Measurements from ENCODE around the gene SLC32A1. TPM values are rescaled to one million over a fixed set of nuclear protein-coding genes. Genes with fewer than 3 reads are reported as not detected.

Gene SLC32A1
- total and polyA plus RNA-seq, 2 of the 13 experiments (the other 11 are each of a cell fraction or from before 2014, with no cell fraction given) = not detected

DNA sequence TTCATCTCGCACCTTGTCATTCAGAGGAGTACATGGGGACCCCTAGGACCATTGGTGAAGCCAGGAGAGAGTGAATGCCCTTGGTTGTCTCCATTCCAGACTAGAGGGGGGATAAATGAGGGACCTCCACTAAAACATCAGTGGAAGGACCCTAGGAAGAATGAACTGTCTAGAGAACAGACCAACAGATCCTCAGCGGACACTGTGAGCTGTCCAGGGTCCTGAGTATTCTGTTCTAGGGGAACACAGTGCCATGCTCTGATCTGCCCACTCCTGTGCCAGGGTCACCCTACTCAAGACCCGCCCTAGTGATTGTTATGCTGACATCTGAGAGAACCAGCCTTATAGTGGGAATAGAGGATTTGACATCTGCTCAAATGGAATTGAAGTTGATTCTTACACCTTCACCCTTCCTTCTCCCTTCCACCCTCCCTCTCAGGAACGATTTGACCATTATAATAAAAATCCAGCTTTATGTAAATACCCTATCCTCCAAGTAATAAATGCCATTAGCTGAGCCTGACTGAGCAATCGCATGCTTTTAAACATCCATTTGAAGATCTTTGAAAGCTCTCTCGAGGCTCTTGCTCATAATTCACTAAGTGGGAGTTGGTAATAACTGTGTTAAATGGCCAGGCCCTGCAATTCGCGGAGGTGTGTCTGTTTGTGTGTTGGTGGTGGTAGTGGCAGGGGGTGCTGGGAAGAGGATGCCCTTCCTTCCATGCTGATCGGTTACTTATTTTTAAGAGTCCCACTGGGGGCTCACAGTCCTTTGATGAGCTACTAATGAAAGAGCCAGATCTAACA, 43.6 kb upstream of the SLC32A1 start (continued):
- TF ChIP-seq, protein P1, sequence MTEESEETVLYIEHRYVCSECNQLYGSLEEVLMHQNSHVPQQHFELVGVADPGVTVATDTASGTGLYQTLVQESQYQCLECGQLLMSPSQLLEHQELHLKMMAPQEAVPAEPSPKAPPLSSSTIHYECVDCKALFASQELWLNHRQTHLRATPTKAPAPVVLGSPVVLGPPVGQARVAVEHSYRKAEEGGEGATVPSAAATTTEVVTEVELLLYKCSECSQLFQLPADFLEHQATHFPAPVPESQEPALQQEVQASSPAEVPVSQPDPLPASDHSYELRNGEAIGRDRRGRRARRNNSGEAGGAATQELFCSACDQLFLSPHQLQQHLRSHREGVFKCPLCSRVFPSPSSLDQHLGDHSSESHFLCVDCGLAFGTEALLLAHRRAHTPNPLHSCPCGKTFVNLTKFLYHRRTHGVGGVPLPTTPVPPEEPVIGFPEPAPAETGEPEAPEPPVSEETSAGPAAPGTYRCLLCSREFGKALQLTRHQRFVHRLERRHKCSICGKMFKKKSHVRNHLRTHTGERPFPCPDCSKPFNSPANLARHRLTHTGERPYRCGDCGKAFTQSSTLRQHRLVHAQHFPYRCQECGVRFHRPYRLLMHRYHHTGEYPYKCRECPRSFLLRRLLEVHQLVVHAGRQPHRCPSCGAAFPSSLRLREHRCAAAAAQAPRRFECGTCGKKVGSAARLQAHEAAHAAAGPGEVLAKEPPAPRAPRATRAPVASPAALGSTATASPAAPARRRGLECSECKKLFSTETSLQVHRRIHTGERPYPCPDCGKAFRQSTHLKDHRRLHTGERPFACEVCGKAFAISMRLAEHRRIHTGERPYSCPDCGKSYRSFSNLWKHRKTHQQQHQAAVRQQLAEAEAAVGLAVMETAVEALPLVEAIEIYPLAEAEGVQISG (CRISPR knock-in tag; IDR thresholded peaks at IDR 0.05) = peak; percentile 45; the same call in 1 of the 2 replicates
- TF ChIP-seq KLF11 (CRISPR knock-in tag; IDR thresholded peaks at IDR 0.05) (peak; percentile 97), MEIS2 (CRISPR knock-in tag; IDR thresholded peaks at IDR 0.05) (peak; percentile 45; the same call in 1 of the 2 replicates), RBM39 (IDR thresholded peaks at IDR 0.05; ENCODE audit: low read depth, low read length, poor library complexity, severe bottlenecking) (no peak), RBAK (CRISPR knock-in tag; IDR thresholded peaks at IDR 0.05) (no peak), ARNT2 (CRISPR knock-in tag; IDR thresholded peaks at IDR 0.05; ENCODE audit: low read depth) (peak; percentile 51; the same call in 1 of the 2 replicates), ZNF12 (CRISPR knock-in tag; IDR thresholded peaks at IDR 0.05) (peak; percentile 71; the same call in 1 of the 2 replicates), ZNF331 (CRISPR knock-in tag; IDR thresholded peaks at IDR 0.05) (peak; percentile 87), HOXA9 (CRISPR knock-in tag; IDR thresholded peaks at IDR 0.05; ENCODE audit: borderline replicate concordance) (no peak), ZNF496 (CRISPR knock-in tag; IDR thresholded peaks at IDR 0.05; ENCODE audit: insufficient replicate concordance) (no peak), ELF3 (CRISPR knock-in tag; IDR thresholded peaks at IDR 0.05) (peak; percentile 75), FOSL2 (CRISPR knock-in tag; IDR thresholded peaks at IDR 0.05) (peak; percentile 25; the same call in 1 of the 2 replicates), YY1 (IDR thresholded peaks at IDR 0.05; ENCODE audit: insufficient read depth, insufficient replicate concordance, low read depth, low read length) (no peak), NKX3-1 (CRISPR knock-in tag; IDR thresholded peaks at IDR 0.05) (peak; percentile 90), HOXA5 (CRISPR knock-in tag; IDR thresholded peaks at IDR 0.05) (peak; percentile 65; the same call in 1 of the 2 replicates), SNAI1 (CRISPR knock-in tag; IDR thresholded peaks at IDR 0.05; ENCODE audit: borderline replicate concordance) (peak; percentile 38; the same call in 1 of the 2 replicates), RXRB (CRISPR knock-in tag; IDR thresholded peaks at IDR 0.05; ENCODE audit: borderline replicate concordance) (peak; percentile 68), ZBTB21 (CRISPR knock-in tag; IDR thresholded peaks at IDR 0.05) (peak; percentile 36; the same call in 1 of the 2 replicates), BRCA1 (CRISPR knock-in tag; IDR thresholded peaks at IDR 0.05) (peak; percentile 76; the same call in 1 of the 2 replicates)
- TF ChIP-seq, protein P2, sequence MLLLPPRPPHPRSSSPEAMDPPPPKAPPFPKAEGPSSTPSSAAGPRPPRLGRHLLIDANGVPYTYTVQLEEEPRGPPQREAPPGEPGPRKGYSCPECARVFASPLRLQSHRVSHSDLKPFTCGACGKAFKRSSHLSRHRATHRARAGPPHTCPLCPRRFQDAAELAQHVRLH (CRISPR knock-in tag; IDR thresholded peaks at IDR 0.05; ENCODE audit: borderline replicate concordance, low read depth) = peak; percentile 78; the same call in 1 of the 2 replicates
- TF ChIP-seq, protein P3, sequence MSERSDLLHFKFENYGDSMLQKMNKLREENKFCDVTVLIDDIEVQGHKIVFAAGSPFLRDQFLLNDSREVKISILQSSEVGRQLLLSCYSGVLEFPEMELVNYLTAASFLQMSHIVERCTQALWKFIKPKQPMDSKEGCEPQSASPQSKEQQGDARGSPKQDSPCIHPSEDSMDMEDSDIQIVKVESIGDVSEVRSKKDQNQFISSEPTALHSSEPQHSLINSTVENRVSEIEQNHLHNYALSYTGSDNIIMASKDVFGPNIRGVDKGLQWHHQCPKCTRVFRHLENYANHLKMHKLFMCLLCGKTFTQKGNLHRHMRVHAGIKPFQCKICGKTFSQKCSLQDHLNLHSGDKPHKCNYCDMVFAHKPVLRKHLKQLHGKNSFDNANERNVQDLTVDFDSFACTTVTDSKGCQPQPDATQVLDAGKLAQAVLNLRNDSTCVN (CRISPR knock-in tag; IDR thresholded peaks at IDR 0.05; ENCODE audit: borderline replicate concordance) = peak; percentile 83
- TF ChIP-seq, protein P4, sequence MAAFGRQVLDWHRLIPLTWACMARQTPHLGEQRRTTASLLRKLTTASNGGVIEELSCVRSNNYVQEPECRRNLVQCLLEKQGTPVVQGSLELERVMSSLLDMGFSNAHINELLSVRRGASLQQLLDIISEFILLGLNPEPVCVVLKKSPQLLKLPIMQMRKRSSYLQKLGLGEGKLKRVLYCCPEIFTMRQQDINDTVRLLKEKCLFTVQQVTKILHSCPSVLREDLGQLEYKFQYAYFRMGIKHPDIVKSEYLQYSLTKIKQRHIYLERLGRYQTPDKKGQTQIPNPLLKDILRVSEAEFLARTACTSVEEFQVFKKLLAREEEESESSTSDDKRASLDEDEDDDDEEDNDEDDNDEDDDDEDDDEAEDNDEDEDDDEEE (CRISPR knock-in tag; IDR thresholded peaks at IDR 0.05) = 0 out of 2 replicates have a peak, but pooled peaks have one; percentile 42
- TF ChIP-seq, protein P5, sequence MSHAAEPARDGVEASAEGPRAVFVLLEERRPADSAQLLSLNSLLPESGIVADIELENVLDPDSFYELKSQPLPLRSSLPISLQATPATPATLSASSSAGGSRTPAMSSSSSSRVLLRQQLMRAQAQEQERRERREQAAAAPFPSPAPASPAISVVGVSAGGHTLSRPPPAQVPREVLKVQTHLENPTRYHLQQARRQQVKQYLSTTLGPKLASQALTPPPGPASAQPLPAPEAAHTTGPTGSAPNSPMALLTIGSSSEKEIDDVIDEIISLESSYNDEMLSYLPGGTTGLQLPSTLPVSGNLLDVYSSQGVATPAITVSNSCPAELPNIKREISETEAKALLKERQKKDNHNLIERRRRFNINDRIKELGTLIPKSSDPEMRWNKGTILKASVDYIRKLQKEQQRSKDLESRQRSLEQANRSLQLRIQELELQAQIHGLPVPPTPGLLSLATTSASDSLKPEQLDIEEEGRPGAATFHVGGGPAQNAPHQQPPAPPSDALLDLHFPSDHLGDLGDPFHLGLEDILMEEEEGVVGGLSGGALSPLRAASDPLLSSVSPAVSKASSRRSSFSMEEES (CRISPR knock-in tag; IDR thresholded peaks at IDR 0.05) = peak; percentile 86
